Left ventricle myocardium inferior (tissue), 1 donor: ENCODE data around the gene ABLIM1. TPM values are rescaled to one million over a fixed set of nuclear protein-coding genes. Genes with fewer than 3 reads are reported as not detected.

ENCODE experiments used
- DNase-seq: peaks from one replicate; pipeline ENCODE4 v3.0.0-alpha.2; 2020
- H3K27ac ChIP-seq: fragments of 200-600 bp; replicated peaks from 2 replicates; pipeline ENCODE4 v1.8.0; 2021
- H3K27me3 ChIP-seq: fragments of 200-600 bp; 2 replicates; pipeline ENCODE4 v1.8.0; 2021; ENCODE audit warnings: low read depth
- H3K36me3 ChIP-seq: fragments of 200-600 bp; 2 replicates; pipeline ENCODE4 v1.8.0; 2021
- H3K4me1 ChIP-seq: fragments of 200-600 bp; 2 replicates; pipeline ENCODE4 v1.8.0; 2021
- H3K4me3 ChIP-seq: fragments of 200-600 bp; 2 replicates; pipeline ENCODE4 v1.8.0; 2021; ENCODE audit warnings: mild to moderate bottlenecking, moderate library complexity
- H3K9me3 ChIP-seq: fragments of 200-600 bp; replicated peaks from 2 replicates; pipeline ENCODE4 v1.8.0; 2021
- CTCF ChIP-seq: fragments of 200-600 bp; IDR thresholded peaks from 2 replicates; pipeline ENCODE4 v1.8.0; 2021; ENCODE audit warnings: antibody characterized with exemption, mild to moderate bottlenecking, borderline replicate concordance
- intact Hi-C: fragments of 100-400 bp; cut with micrococcal nuclease; formaldehyde crosslinking; loops from one replicate; pipeline ENCODE4 v1.11.0; 2022
- total RNA-seq: library from RNA; stranded (reverse); fragmentation: NEBNext Ultra II Directional; extraction: Animal tissue kit (Norgen Biotek cat#: 25700); gene quantifications from one replicate; pipeline ENCODE4 v1.2.1, GENCODE V29; 2021
- donor health status: DM: no; HTN: yes; CAD: no; lungs with severe emphysema.

Gene ABLIM1
- total RNA-seq, 1 donor from 2014 or later: 674 TPM

GRCh38 chr10:114552050-114552449 is 106.0 kb downstream of the ABLIM1 start:
- no peak for TF ChIP-seq CTCF
- Histone ChIP-seq H3K4me3 (peak overlapping the region; percentile 41), H3K4me1 (peaks cover 100% of the 10 kb centered on the region), H3K9me3 (no peaks in the 10 kb centered on the region), H3K36me3 (peaks cover 7% of the 10 kb centered on the region), H3K27me3 (no peaks in the 10 kb centered on the region), H3K27ac (peak overlapping the region; percentile 82)
- DNase-seq: no peak
- intact Hi-C loops: loop anchor here (2.0 to 10.0 kb wide), 2 partner anchors 133 to 233 kb away; no protein-coding TSS in a partner anchor

DNA sequence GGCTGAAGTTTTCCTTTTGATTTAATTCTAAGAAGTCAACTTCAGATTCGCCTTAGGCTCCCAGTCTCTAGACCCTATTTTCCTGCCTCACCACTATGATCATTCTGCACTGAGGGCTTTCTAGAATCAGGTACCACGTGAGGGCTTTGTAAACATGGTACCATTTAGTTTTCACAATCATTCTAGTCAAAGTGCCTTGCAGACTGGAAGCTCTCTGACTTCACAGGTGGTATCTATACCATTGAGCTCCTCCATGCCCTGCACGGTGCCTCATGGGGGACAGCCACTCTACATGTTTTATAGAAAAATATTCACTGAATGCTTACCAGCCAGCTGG is 106.5 kb downstream of the ABLIM1 start:
- no peak for TF ChIP-seq CTCF
- Histone ChIP-seq H3K4me1 (peaks cover 100% of the 10 kb centered on the region), H3K27me3 (no peaks in the 10 kb centered on the region), H3K36me3 (peaks cover 12% of the 10 kb centered on the region), H3K4me3 (peak overlapping the region; percentile 41), H3K27ac (peak overlapping the region; percentile 82), H3K9me3 (no peaks in the 10 kb centered on the region)
- DNase-seq: no peak
- intact Hi-C loops: loop anchor here (10.0 kb wide), 1 partner anchor 133 kb away; no protein-coding TSS in a partner anchor

DNA sequence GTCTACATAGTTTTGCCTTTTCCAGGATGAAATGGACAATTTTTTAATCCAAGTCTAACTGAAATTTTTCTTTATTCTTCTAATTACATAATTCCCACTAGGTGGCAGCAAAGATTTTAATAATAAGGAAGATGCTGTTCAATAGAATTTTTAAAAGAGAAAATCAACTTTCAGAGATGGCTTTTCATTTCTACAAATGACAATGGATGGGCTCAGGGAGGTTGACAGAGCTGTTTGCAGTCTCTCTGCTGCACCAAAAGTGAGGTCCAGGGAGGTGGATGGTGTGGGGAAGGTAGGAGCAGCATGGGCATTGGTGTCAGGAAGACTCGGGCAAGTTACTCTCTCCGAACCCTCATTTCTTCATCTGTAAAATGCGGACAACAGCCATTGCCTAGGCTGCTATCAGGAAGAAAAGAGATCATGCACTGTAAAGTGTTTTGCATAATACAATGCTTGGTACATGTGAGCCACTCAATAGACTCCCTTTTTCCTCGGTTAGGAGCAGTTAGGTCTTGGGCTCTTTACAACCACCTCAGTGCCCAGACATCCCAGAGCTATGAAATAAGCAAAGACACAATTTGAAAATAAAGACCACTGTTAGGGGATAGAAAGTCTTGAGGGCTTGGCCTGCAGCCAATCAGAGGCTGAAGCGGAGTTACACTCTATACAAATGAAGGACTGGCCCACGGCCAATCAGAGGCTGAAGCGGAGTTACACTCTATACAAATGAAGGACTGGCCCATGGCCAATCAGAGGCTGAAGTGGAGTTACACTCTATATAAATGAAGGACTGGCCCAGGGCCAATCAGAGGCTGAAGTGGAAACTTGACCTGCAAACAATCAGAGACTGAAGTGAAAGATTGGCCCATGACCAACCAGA is 107.1 kb downstream of the ABLIM1 start:
- DNase-seq: peak; percentile 65
- peak; percentile 58 for TF ChIP-seq CTCF
- intact Hi-C loops: loop anchor here (10.0 kb wide), 1 partner anchor 134 kb away; no protein-coding TSS in a partner anchor
- Histone ChIP-seq H3K36me3 (peaks cover 18% of the 10 kb centered on the region), H3K27ac (peak overlapping the region; percentile 82), H3K9me3 (no peaks in the 10 kb centered on the region), H3K4me3 (peak overlapping the region; percentile 41), H3K27me3 (no peaks in the 10 kb centered on the region), H3K4me1 (peaks cover 100% of the 10 kb centered on the region)

- no peak overlapping the region for H3K4me3 ChIP-seq
- H3K36me3 ChIP-seq: peaks cover 41% of the 10 kb centered on the region
- intact Hi-C loops: loop anchor here (5.0 kb wide), 1 partner anchor 76 kb away; no protein-coding TSS in a partner anchor
- DNase-seq: no peak
- peaks cover 94% of the 10 kb centered on the region for H3K4me1 ChIP-seq
- no peaks in the 10 kb centered on the region for H3K27me3 ChIP-seq
- no peaks in the 10 kb centered on the region for H3K9me3 ChIP-seq
- peak; percentile 54 for TF ChIP-seq CTCF
- H3K27ac ChIP-seq: peak overlapping the region; percentile 82
Measured at GRCh38 chr10:114548662-114549061, 109.4 kb downstream of the ABLIM1 start.

GRCh38 chr10:114547514-114547913 is 110.6 kb downstream of the ABLIM1 start:
- TF ChIP-seq CTCF: no peak
- H3K4me3 ChIP-seq: no peak overlapping the region
- no peak for DNase-seq
- H3K4me1 ChIP-seq: peaks cover 94% of the 10 kb centered on the region
- intact Hi-C loops: loop anchor here (5.0 kb wide), 1 partner anchor 75 kb away; no protein-coding TSS in a partner anchor
- H3K27me3 ChIP-seq: no peaks in the 10 kb centered on the region
- no peaks in the 10 kb centered on the region for H3K9me3 ChIP-seq
- H3K27ac ChIP-seq: peak overlapping the region; percentile 82
- peaks cover 53% of the 10 kb centered on the region for H3K36me3 ChIP-seq
